Measurements from ENCODE around the gene ECE2.

DNA sequence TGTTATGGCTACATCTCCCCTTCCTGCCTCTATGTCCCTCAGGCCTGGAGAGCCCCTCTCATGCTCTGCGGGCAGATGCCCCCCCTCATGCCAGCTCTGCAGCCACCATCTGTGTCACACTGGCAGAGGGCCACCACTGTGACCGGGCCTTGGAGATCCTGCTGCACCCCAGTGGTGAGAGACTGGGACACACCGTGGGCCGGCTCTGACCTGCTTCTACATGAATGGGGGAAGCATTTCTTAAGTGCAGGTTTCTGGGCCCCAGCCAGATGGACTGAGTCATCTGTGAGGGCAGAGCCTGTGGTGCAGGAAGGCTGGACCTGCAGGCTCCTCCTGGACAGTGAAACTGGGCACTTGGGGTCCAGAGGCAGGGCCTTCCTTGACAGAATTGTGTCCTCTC is 41.6 kb upstream of the ECE2 start:
- TF ChIP-seq CTCF (IDR thresholded peaks at IDR 0.05) (no peak), POLR2A (IDR thresholded peaks at IDR 0.05) (no peak), POLR2AphosphoS5 (IDR thresholded peaks at IDR 0.05) (no peak)

Data from breast epithelium (tissue), 3 donors.